ENCODE data around the gene ZNF474.

ZNF474 gene

GRCh38 chr5:122126177-122126755, 3.1 kb upstream of the ZNF474 start:
- TF ChIP-seq, protein P1, sequence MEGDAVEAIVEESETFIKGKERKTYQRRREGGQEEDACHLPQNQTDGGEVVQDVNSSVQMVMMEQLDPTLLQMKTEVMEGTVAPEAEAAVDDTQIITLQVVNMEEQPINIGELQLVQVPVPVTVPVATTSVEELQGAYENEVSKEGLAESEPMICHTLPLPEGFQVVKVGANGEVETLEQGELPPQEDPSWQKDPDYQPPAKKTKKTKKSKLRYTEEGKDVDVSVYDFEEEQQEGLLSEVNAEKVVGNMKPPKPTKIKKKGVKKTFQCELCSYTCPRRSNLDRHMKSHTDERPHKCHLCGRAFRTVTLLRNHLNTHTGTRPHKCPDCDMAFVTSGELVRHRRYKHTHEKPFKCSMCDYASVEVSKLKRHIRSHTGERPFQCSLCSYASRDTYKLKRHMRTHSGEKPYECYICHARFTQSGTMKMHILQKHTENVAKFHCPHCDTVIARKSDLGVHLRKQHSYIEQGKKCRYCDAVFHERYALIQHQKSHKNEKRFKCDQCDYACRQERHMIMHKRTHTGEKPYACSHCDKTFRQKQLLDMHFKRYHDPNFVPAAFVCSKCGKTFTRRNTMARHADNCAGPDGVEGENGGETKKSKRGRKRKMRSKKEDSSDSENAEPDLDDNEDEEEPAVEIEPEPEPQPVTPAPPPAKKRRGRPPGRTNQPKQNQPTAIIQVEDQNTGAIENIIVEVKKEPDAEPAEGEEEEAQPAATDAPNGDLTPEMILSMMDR (IDR thresholded peaks at IDR 0.05; ENCODE audit: borderline replicate concordance, insufficient read depth, low read depth, low read length) = no peak
- no peak overlapping the region for H3K4me3 ChIP-seq (ENCODE audit: low read depth, low read length)

DNA sequence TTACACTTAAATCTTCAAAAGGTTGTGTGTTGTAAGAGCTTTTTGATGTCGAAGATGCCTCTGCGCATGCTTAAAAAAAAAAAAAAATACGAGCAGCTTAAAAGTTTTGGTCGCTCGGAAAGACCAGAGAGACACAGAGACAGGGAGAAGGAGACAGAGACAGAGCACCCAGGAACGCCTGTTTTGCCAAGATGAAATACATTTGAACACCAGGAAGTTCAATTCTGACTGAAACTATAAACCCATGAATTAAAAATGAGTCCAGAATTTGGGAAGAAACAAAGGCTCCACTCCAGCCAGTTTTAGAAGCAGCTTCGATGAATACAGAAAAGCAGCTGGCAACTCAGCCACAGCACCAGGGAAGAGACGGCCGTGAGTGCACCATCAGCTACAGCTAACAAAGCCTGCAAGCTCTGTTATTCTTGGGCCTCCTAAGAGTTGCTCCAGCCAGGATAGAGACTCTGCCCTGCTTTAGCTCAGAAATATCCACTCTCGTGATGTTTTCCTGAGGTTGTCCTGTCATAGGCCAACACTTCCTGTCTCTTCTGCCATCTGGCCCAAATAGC, 2.5 kb upstream of the ZNF474 start:
- no peak overlapping the region for H3K4me3 ChIP-seq (ENCODE audit: low read depth, low read length)
- TF ChIP-seq, protein P1 (IDR thresholded peaks at IDR 0.05; ENCODE audit: borderline replicate concordance, insufficient read depth, low read depth, low read length) = no peak

DNA sequence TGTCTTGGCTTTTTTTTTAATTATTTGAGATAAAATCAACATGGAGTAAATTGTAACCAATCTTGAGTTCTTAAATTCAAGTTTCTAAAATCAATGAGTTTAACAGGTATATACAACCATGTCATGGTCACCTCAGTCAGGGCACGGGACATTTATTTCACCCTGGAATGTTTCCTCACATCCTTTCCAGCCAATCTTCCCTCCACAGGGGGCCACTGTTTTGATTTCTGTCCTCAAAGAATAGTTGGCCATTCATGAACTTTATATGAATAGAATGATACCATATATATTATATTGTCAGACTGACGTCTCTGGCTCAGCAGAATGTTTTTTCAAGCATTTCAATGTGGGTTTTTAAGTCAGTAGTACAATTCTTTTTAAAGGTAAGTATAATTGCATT, 806 bp downstream of the ZNF474 start:
- no peak overlapping the region for H3K4me3 ChIP-seq (ENCODE audit: low read depth, low read length)
- TF ChIP-seq, protein P1 (IDR thresholded peaks at IDR 0.05; ENCODE audit: borderline replicate concordance, insufficient read depth, low read depth, low read length) = no peak

GRCh38 chr5:122137702-122138101, 8.4 kb downstream of the ZNF474 start:
- H3K4me3 ChIP-seq (ENCODE audit: low read depth, low read length) = no peak overlapping the region
- TF ChIP-seq, protein P1 (IDR thresholded peaks at IDR 0.05; ENCODE audit: borderline replicate concordance, insufficient read depth, low read depth, low read length) = no peak

DNA sequence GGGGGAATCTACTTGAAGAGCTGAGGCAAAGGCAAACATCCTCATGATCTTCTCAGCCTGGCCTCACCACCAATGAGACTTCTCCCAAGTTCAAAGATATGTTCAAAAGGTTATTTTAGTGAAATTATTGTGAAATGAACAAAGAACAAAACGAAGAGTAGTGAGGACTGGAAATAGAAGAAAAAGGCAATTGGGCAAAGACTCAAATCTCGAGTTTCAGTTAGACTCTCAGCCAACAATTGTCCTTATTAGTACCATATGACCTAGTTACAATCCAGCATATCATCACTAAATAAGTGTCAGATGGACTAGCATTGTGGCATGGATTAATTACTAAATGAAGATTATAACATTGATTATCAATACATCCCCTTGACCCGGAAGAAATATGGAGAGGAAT, 9.0 kb downstream of the ZNF474 start:
- TF ChIP-seq, protein P1 (IDR thresholded peaks at IDR 0.05; ENCODE audit: borderline replicate concordance, insufficient read depth, low read depth, low read length) = no peak
- H3K4me3 ChIP-seq (ENCODE audit: low read depth, low read length) = no peak overlapping the region

DNA sequence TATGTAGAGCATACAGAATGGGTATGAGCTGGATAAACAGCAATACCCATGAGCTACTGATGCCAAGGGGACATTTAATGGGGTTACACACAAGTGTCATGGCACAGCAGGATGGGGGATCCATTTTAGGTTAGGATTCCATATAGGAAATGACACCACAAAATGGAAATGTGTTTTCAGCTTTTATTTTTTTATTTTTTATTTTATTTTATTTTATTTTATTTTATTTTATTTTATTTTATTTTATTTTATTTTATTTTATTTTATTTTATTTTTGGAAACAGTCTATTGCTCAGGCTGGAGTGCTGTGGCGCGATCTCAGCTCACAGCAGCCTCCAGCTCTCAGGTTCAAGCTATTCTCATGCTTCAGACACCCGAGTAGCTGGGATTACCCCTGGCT, 11.6 kb downstream of the ZNF474 start:
- H3K4me3 ChIP-seq (ENCODE audit: low read depth, low read length) = no peak overlapping the region
- TF ChIP-seq, protein P1 (IDR thresholded peaks at IDR 0.05; ENCODE audit: borderline replicate concordance, insufficient read depth, low read depth, low read length) = no peak

DNA sequence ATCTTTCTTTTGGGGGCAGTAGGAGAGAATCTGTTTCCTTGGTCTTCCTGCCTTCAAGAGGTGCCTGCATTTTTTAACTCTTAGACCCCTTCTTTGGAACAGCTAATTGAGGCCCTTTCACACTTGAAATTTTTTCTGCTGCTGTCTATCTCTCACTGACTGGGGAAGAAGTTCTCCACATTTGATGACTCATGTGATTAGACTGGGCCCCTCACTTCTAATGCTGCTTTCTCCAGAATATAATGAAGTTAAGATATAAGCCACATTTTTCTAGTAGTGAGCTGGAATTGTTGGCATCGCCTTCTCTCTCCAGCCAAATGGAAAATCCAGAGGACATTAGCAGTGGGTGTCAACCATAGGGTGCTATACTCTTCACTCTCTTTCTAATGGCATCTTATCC, 12.4 kb downstream of the ZNF474 start:
- TF ChIP-seq, protein P1 (IDR thresholded peaks at IDR 0.05; ENCODE audit: borderline replicate concordance, insufficient read depth, low read depth, low read length) = no peak
- no peak overlapping the region for H3K4me3 ChIP-seq (ENCODE audit: low read depth, low read length)

All from GM12875 (cell line).